A549 (cell line): ENCODE measurements around the gene HYAL4.

Experiments
- CTCF ChIP-seq: fragments of >200 bp; sonication (Bioruptor Twin); formaldehyde crosslinking; IDR thresholded peaks from 3 replicates; pipeline ENCODE4 v1.5.1; 2016
- KDM1A ChIP-seq: fragments of 200-600 bp; sonication (generic); IDR thresholded peaks from 2 replicates; pipeline ENCODE4 v1.6.1; 2016; ENCODE audit warnings: low read depth, mild to moderate bottlenecking
- NPAS2 ChIP-seq: fragments of 250-450 bp; sonication (Bioruptor Pico); IDR thresholded peaks from 2 replicates; pipeline ENCODE4 v1.8.0; 2022; ENCODE audit warnings: mild to moderate bottlenecking, moderate library complexity, borderline replicate concordance
- POLR2A ChIP-seq: IDR thresholded peaks from 2 replicates; pipeline ENCODE4 v1.6.1; 2012; ENCODE audit warnings: mild to moderate bottlenecking, low read length
- RAD21 ChIP-seq, 2 experiments: fragments of >200 bp in 1 of 2; sonication (Bioruptor Twin) in 1 of 2; formaldehyde crosslinking in 1 of 2; IDR thresholded peaks in 1 of 2; conservative IDR thresholded peaks in 1 of 2; 2 replicates in 1 of 2; 3 replicates in 1 of 2; pipeline ENCODE4 v1.6.1; 2012 to 2018; ENCODE audit warnings: inconsistent platforms in 1 of 2

GRCh38 chr7:123860848-123861247 is 15.9 kb downstream of the HYAL4 start:
- TF ChIP-seq CTCF: no peak
- no peak for TF ChIP-seq KDM1A
- TF ChIP-seq NPAS2: no peak
- no peak for TF ChIP-seq POLR2A
- no peak for TF ChIP-seq RAD21 (conservative IDR thresholded peaks at IDR 0.05 in 1 of 2, IDR thresholded peaks at IDR 0.05 in 1 of 2)
